Activated CD4-positive, alpha-beta T cell treated with anti-CD3 and anti-CD28 coated beads for 36 hours (primary cell): ENCODE measurements around the gene TPBGL. TPM values are rescaled to one million over a fixed set of nuclear protein-coding genes. Genes with fewer than 3 reads are reported as not detected.
A peak's percentile ranks its signal among the peaks of the same experiment; 100 is the strongest.
"Not testable (repeated sequence)": the region's sequence is repeated elsewhere in the genome, so short reads cannot be mapped to it uniquely, and the experiment has no call there.

ENCODE experiments used
- ATAC-seq: fragments of 200-7000 bp; cut with Tn5 transposase; one replicate; pipeline ENCODE4 v1.10.0; 2021; ENCODE audit warnings: mild to moderate bottlenecking, moderate library complexity
- CTCF ChIA-PET: fragments of 350-600 bp; sonication (Branson Sonifier 250); formaldehyde crosslinking; loops from one replicate; lab custom pipeline; 2021; ENCODE audit warnings: antibody characterized with exemption; lab: Charles Lee
- POLR2A ChIA-PET: fragments of 350-600 bp; sonication (Branson Sonifier 250); formaldehyde crosslinking; loops from one replicate; lab custom pipeline; 2021; ENCODE audit warnings: antibody characterized with exemption, inconsistent platforms; lab: Charles Lee
- DNase-seq: peaks from one replicate; pipeline ENCODE4 v3.0.0-alpha.2; 2020
- H3K27ac Mint-ChIP-seq: one replicate; pipeline ENCODE4 v1.8.0; 2021; ENCODE audit warnings: mixed read lengths
- H3K27me3 Mint-ChIP-seq: one replicate; pipeline ENCODE4 v1.8.0; 2021; ENCODE audit warnings: mixed read lengths
- H3K36me3 Mint-ChIP-seq: one replicate; pipeline ENCODE4 v1.8.0; 2021; ENCODE audit warnings: low read depth, mixed read lengths
- H3K4me1 Mint-ChIP-seq: one replicate; pipeline ENCODE4 v1.8.0; 2021; ENCODE audit warnings: mixed read lengths
- H3K4me3 Mint-ChIP-seq: one replicate; pipeline ENCODE4 v1.8.0; 2021; ENCODE audit warnings: mild to moderate bottlenecking, moderate library complexity, mixed read lengths
- H3K9me3 Mint-ChIP-seq: one replicate; pipeline ENCODE4 v1.8.0; 2021; ENCODE audit warnings: low read depth, mixed read lengths
- intact Hi-C, 2 experiments: fragments of 100-400 bp; cut with DNase I in 1 of 2; cut with micrococcal nuclease in 1 of 2; formaldehyde crosslinking; loops; one replicate each; pipeline versions ENCODE4 v1.14.2 to v1.15.1; 2022 to 2024; cut with DNase I, micrococcal nuclease
- total RNA-seq, 2 experiments: library from RNA; stranded (reverse); gene quantifications; one replicate each; pipeline ENCODE4 v1.2.3, GENCODE V29; 2021

TPBGL gene
- total RNA-seq, 2 experiments from 2014 or later = 0.18 to 0.21 TPM

GRCh38 chr11:75273411-75274391 is 33.1 kb downstream of the TPBGL start:
- CTCF ChIA-PET = interaction anchor here (0.6 to 2.6 kb wide), 6 partner anchors 28 to 131 kb away, joined by 3 to 10 read pairs (median 4); no protein-coding TSS in a partner anchor
- no peaks in the 10 kb centered on the region for H3K9me3 Mint-ChIP-seq
- ATAC-seq = no peak
- H3K4me1 Mint-ChIP-seq = peaks cover 43% of the 10 kb centered on the region
- H3K4me3 Mint-ChIP-seq = no peak overlapping the region
- peak overlapping the region; percentile 67 for H3K27ac Mint-ChIP-seq
- intact Hi-C loops = loop anchor here in 1 of 2 experiments (10.0 kb wide), 1 partner anchor 251 kb away; the partner anchor contains the start of gene GDPD5
- H3K27me3 Mint-ChIP-seq = no peaks in the 10 kb centered on the region
- H3K36me3 Mint-ChIP-seq = peaks cover 11% of the 10 kb centered on the region
- POLR2A ChIA-PET = no interaction called here
- DNase-seq = no peak

GRCh38 chr11:75274716-75275115 is 34.1 kb downstream of the TPBGL start:
- H3K9me3 Mint-ChIP-seq, DNase-seq, ATAC-seq, H3K27ac Mint-ChIP-seq, H3K4me3 Mint-ChIP-seq, POLR2A ChIA-PET, H3K27me3 Mint-ChIP-seq: not testable (repeated sequence)
- Mint-ChIP-seq H3K4me1 (peaks cover 46% of the 10 kb centered on the region), H3K36me3 (peaks cover 15% of the 10 kb centered on the region)
- CTCF ChIA-PET = interaction anchor here (0.7 to 12.1 kb wide), 7 partner anchors 26 to 592 kb away, joined by 3 to 279 read pairs (median 4); no protein-coding TSS in a partner anchor
- intact Hi-C loops = loop anchor here in 1 of 2 experiments (10.0 kb wide), 1 partner anchor 250 kb away; the partner anchor contains the start of gene GDPD5

- peaks cover 15% of the 10 kb centered on the region for H3K36me3 Mint-ChIP-seq
- H3K4me1 Mint-ChIP-seq = peaks cover 52% of the 10 kb centered on the region
- intact Hi-C loops = loop anchor here in 1 of 2 experiments (10.0 kb wide), 1 partner anchor 249 kb away; the partner anchor contains the start of gene GDPD5
- no peaks in the 10 kb centered on the region for H3K9me3 Mint-ChIP-seq
- no peak overlapping the region for H3K4me3 Mint-ChIP-seq
- ATAC-seq (peak; percentile 88), DNase-seq (peak; percentile 73)
- ChIA-PET POLR2A (no interaction called here), CTCF (interaction anchor here (0.9 to 12.1 kb wide), 13 partner anchors 10 to 346 kb away, joined by 3 to 279 read pairs (median 4); partner anchors contain the start of gene ARRB1)
- H3K27ac Mint-ChIP-seq = peak overlapping the region; percentile 90
- no peaks in the 10 kb centered on the region for H3K27me3 Mint-ChIP-seq
These were observed 35.0 kb downstream of the TPBGL start for GRCh38 chr11:75275581-75275980.

DNA sequence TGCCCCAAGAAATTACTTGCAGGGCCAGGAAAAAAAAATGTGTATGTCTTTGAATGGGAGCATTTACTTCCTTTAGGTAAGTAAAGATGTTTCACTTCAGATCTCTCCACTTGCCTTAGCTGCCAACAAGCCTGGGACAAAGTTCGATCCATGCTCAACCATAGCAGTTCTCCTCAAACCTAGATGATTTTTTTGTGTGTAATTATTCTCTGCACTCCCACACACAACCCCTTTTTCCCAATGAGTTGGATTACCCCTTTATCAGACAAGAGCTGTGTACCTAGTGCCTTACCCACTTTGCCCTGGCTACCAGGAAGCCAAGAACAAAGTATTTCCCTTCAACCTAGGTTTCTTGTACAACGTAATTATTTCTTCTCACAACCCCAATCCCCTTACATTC is 35.6 kb downstream of the TPBGL start:
- no peak overlapping the region for H3K4me3 Mint-ChIP-seq
- ATAC-seq = no peak
- ChIA-PET CTCF (interaction anchor here (0.5 to 12.1 kb wide), 16 partner anchors 9 to 1900 kb away, joined by 3 to 279 read pairs (median 4); partner anchors contain the start of genes ARRB1 and RELT), POLR2A (no interaction called here)
- H3K9me3 Mint-ChIP-seq = no peaks in the 10 kb centered on the region
- intact Hi-C loops = loop anchor here in 1 of 2 experiments (10.0 kb wide), 1 partner anchor 249 kb away; the partner anchor contains the start of gene GDPD5
- peaks cover 48% of the 10 kb centered on the region for H3K4me1 Mint-ChIP-seq
- H3K36me3 Mint-ChIP-seq = peaks cover 15% of the 10 kb centered on the region
- no peak for DNase-seq
- no peaks in the 10 kb centered on the region for H3K27me3 Mint-ChIP-seq
- peak overlapping the region; percentile 90 for H3K27ac Mint-ChIP-seq

GRCh38 chr11:75276686-75277085 is 36.1 kb downstream of the TPBGL start:
- Mint-ChIP-seq H3K27ac (peak overlapping the region; percentile 90), H3K4me3 (no peak overlapping the region), H3K4me1 (peaks cover 44% of the 10 kb centered on the region), H3K9me3 (no peaks in the 10 kb centered on the region), H3K36me3 (peaks cover 15% of the 10 kb centered on the region), H3K27me3 (no peaks in the 10 kb centered on the region)
- ChIA-PET POLR2A (no interaction called here), CTCF (interaction anchor here (0.5 to 12.1 kb wide), 15 partner anchors 17 to 1900 kb away, joined by 3 to 279 read pairs (median 3); partner anchors contain the start of gene RELT)
- intact Hi-C loops = loop anchor here in 1 of 2 experiments (10.0 kb wide), 1 partner anchor 248 kb away; the partner anchor contains the start of gene GDPD5
- ATAC-seq (no peak), DNase-seq (no peak)

GRCh38 chr11:75277211-75277805 is 36.7 kb downstream of the TPBGL start:
- Mint-ChIP-seq H3K27ac (peak overlapping the region; percentile 11), H3K27me3 (no peaks in the 10 kb centered on the region), H3K4me3 (no peak overlapping the region), H3K9me3 (no peaks in the 10 kb centered on the region), H3K36me3 (peaks cover 15% of the 10 kb centered on the region), H3K4me1 (peaks cover 44% of the 10 kb centered on the region)
- intact Hi-C loops = loop anchor here in 1 of 2 experiments (10.0 kb wide), 1 partner anchor 247 kb away; the partner anchor contains the start of gene GDPD5
- CTCF ChIA-PET = interaction anchor here (0.7 to 12.1 kb wide), 7 partner anchors 12 to 459 kb away, joined by 3 to 279 read pairs (median 3); no protein-coding TSS in a partner anchor
- ATAC-seq (no peak), DNase-seq (no peak)
- POLR2A ChIA-PET = no interaction called here

GRCh38 chr11:75277991-75278790 is 37.6 kb downstream of the TPBGL start:
- no peaks in the 10 kb centered on the region for H3K27me3 Mint-ChIP-seq
- POLR2A ChIA-PET = interaction anchor here (0.6 kb wide), 1 partner anchor 841 kb away, joined by 4 read pairs; no protein-coding TSS in a partner anchor
- intact Hi-C loops = loop anchor here in 1 of 2 experiments (10.0 kb wide), 1 partner anchor 247 kb away; the partner anchor contains the start of gene GDPD5
- peaks cover 15% of the 10 kb centered on the region for H3K36me3 Mint-ChIP-seq
- CTCF ChIA-PET = interaction anchor here (0.7 to 12.1 kb wide), 4 partner anchors 13 to 500 kb away, joined by 3 to 279 read pairs (median 3); no protein-coding TSS in a partner anchor
- H3K4me3 Mint-ChIP-seq = no peak overlapping the region
- ATAC-seq (no peak), DNase-seq (no peak)
- peaks cover 44% of the 10 kb centered on the region for H3K4me1 Mint-ChIP-seq
- H3K9me3 Mint-ChIP-seq = no peaks in the 10 kb centered on the region
- H3K27ac Mint-ChIP-seq = peak overlapping the region; percentile 11

DNA sequence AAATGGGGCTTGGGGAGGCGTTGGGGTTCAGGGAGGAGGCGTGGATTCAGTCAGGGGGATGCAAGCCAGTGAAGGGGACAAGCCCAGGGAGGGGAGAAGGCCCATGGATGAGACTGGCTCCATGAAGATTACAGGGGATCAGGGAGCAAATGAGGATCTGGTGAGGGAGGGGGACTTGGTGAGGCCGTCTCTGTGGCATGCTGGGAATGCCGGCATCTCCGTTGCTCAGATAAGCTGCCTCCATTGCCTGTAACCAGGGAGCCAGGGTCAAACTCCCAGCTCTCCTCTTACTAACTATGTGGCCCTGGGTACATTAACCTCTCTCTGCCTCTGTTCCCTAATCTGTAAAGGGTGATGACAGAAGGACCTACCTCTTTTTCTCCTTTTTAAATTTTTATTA is 38.7 kb downstream of the TPBGL start:
- Mint-ChIP-seq H3K27me3 (no peaks in the 10 kb centered on the region), H3K36me3 (peaks cover 12% of the 10 kb centered on the region), H3K4me3 (no peak overlapping the region), H3K4me1 (peaks cover 36% of the 10 kb centered on the region), H3K9me3 (no peaks in the 10 kb centered on the region), H3K27ac (peak overlapping the region; percentile 47)
- intact Hi-C loops = loop anchor here in 1 of 2 experiments (10.0 kb wide), 1 partner anchor 246 kb away; the partner anchor contains the start of gene GDPD5
- ATAC-seq (no peak), DNase-seq (no peak)
- ChIA-PET POLR2A (interaction anchor here (0.7 kb wide), 2 partner anchors 26 to 188 kb away, joined by 3 read pairs; no protein-coding TSS in a partner anchor), CTCF (interaction anchor here (0.6 to 12.1 kb wide), 32 partner anchors 8 to 274 kb away, joined by 3 to 279 read pairs (median 4); partner anchors contain the start of gene ARRB1)

- intact Hi-C loops = loop anchor here (1.0 to 2.0 kb wide), 4 partner anchors 46 to 253 kb away; no protein-coding TSS in a partner anchor
- Mint-ChIP-seq H3K4me1 (peaks cover 35% of the 10 kb centered on the region), H3K36me3 (peaks cover 12% of the 10 kb centered on the region), H3K27ac (peak overlapping the region; percentile 47), H3K9me3 (no peaks in the 10 kb centered on the region), H3K27me3 (no peaks in the 10 kb centered on the region), H3K4me3 (no peak overlapping the region)
- ATAC-seq = peak; percentile 77
- peak; percentile 86 for DNase-seq
- POLR2A ChIA-PET = no interaction called here
- CTCF ChIA-PET = interaction anchor here (0.6 to 12.1 kb wide), 37 partner anchors 8 to 273 kb away, joined by 3 to 279 read pairs (median 4); partner anchors contain the start of gene ARRB1
These were observed 39.7 kb downstream of the TPBGL start for GRCh38 chr11:75280227-75280701.
